GM18508 (cell line): Measurements from ENCODE around the gene ZDHHC7.

Experiments
- ATAC-seq: cut with Tn5 transposase; IDR thresholded peaks from one replicate; pipeline ENCODE4 v1.9.1; 2021; ENCODE audit warnings: moderate number of reproducible peaks; ENCODE audit not compliant: insufficient read depth, unreplicated experiment

ZDHHC7 gene

GRCh38 chr16:84926462-84926861, 84.9 kb downstream of the ZDHHC7 start:
- ATAC-seq: no peak

- no peak for ATAC-seq
Observed at GRCh38 chr16:84925773-84926372, 85.5 kb downstream of the ZDHHC7 start.

GRCh38 chr16:84925092-84925772, 86.1 kb downstream of the ZDHHC7 start:
- ATAC-seq: no peak

- ATAC-seq: no peak
Observed at GRCh38 chr16:84924331-84925091, 86.8 kb downstream of the ZDHHC7 start.
